ENCODE results near the gene ADCY5.

ADCY5 gene

GRCh38 chr3:123400169-123400568, 48.7 kb downstream of the ADCY5 start:
- H3K4me3 ChIP-seq (ENCODE audit: low read depth, low read length), result no peak overlapping the region
- TF ChIP-seq CTCF (IDR thresholded peaks at IDR 0.05; ENCODE audit: borderline replicate concordance, insufficient read depth, low read depth, low read length), result no peak

- no peak overlapping the region for H3K4me3 ChIP-seq (ENCODE audit: low read depth, low read length)
- no peak for TF ChIP-seq CTCF (IDR thresholded peaks at IDR 0.05; ENCODE audit: borderline replicate concordance, insufficient read depth, low read depth, low read length)
These were observed 49.2 kb downstream of the ADCY5 start for GRCh38 chr3:123399653-123400052.

- no peak overlapping the region for H3K4me3 ChIP-seq (ENCODE audit: low read depth, low read length)
- TF ChIP-seq CTCF (IDR thresholded peaks at IDR 0.05; ENCODE audit: borderline replicate concordance, insufficient read depth, low read depth, low read length), result no peak
These were observed 50.7 kb downstream of the ADCY5 start for GRCh38 chr3:123397921-123398785.

GRCh38 chr3:123397050-123397590, 51.8 kb downstream of the ADCY5 start:
- no peak for TF ChIP-seq CTCF (IDR thresholded peaks at IDR 0.05; ENCODE audit: borderline replicate concordance, insufficient read depth, low read depth, low read length)
- no peak overlapping the region for H3K4me3 ChIP-seq (ENCODE audit: low read depth, low read length)

DNA sequence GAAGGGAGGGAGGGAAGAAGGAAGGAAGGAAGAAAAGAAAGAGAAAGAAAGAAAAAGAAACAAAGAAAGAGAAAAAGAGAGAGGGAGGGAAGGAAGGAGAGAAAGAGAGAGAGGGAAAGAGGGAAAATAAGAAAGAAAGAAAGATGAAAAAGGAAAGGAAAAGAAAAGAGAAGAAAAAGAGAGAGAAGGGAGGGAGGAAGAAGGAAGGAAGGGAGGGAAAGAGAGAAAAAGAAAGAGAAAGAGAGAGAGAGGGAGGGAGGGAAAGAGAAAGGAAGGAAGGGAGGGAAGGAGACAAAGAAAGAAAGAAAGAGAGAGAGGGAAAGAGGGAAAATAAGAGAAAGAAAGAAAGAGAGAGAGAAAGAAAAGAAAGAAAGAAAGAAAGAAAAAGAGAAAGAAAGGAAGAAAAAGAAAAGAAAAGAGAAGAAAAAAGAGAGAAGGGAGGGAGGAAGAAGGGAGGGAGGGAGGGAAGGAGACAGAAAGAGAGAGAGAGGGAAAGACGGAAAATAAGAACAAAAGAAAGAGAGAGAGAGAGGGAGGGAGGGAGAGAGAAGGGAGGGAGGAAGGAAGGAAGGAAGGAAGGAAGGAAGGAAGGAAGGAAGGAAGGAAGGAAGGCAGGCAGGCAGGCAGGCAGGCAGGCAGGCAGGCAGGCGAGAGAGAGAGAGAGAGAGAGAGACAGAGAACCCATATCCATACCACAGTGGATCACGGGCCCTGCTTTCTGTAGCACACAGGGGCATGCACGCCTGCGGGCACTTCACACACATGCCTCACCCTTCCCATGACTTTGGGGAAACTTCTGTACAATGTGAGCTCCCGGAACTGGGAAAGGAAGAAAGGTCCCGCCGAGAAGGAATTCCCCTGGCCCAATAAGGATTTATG, 52.5 kb downstream of the ADCY5 start:
- no peak for TF ChIP-seq CTCF (IDR thresholded peaks at IDR 0.05; ENCODE audit: borderline replicate concordance, insufficient read depth, low read depth, low read length)

GRCh38 chr3:123395235-123395634, 53.7 kb downstream of the ADCY5 start:
- no peak overlapping the region for H3K4me3 ChIP-seq (ENCODE audit: low read depth, low read length)
- no peak for TF ChIP-seq CTCF (IDR thresholded peaks at IDR 0.05; ENCODE audit: borderline replicate concordance, insufficient read depth, low read depth, low read length)

More for the DNA sequence above, 52.5 kb downstream of the ADCY5 start:
- no peak overlapping the region for H3K4me3 ChIP-seq (ENCODE audit: low read depth, low read length)
